Endothelial cell (in vitro differentiated cells): ENCODE results near the gene SMAD7. TPM values are rescaled to one million over a fixed set of nuclear protein-coding genes. Genes with fewer than 3 reads are reported as not detected.

Experiments
- DNase-seq: peaks from one replicate; pipeline ENCODE4 v3.0.0; 2021; ENCODE audit warnings: low spot score
- H3K27ac Mint-ChIP-seq: one replicate; pipeline ENCODE4 v1.8.0; 2021; ENCODE audit warnings: mixed read lengths, inconsistent platforms; ENCODE audit not compliant: unreplicated experiment
- H3K27me3 Mint-ChIP-seq: one replicate; pipeline ENCODE4 v1.8.0; 2021; ENCODE audit warnings: mild to moderate bottlenecking, moderate library complexity, mixed read lengths, inconsistent platforms; ENCODE audit not compliant: unreplicated experiment
- H3K36me3 Mint-ChIP-seq: one replicate; pipeline ENCODE4 v1.8.0; 2021; ENCODE audit warnings: mild to moderate bottlenecking, low read depth, mixed read lengths, inconsistent platforms; ENCODE audit not compliant: unreplicated experiment
- H3K4me1 Mint-ChIP-seq: one replicate; pipeline ENCODE4 v1.8.0; 2021; ENCODE audit warnings: mild to moderate bottlenecking, mixed read lengths, inconsistent platforms; ENCODE audit not compliant: unreplicated experiment
- H3K4me3 Mint-ChIP-seq: one replicate; pipeline ENCODE4 v1.8.0; 2021; ENCODE audit warnings: mild to moderate bottlenecking, mixed read lengths, inconsistent platforms; ENCODE audit not compliant: unreplicated experiment
- H3K9me3 Mint-ChIP-seq: one replicate; pipeline ENCODE4 v1.8.0; 2021; ENCODE audit warnings: mixed read lengths, inconsistent platforms; ENCODE audit not compliant: unreplicated experiment
- CTCF ChIP-seq: fragments of 200-600 bp; sonication (generic); IDR thresholded peaks from one replicate; pipeline ENCODE4 v1.5.0; 2021; ENCODE audit warnings: antibody characterized with exemption; ENCODE audit not compliant: unreplicated experiment
- total RNA-seq: library from RNA; stranded (reverse); fragmentation: NEBNext Ultra II Directional; extraction: Animal tissue kit (Norgen Biotek cat#: 25700); gene quantifications from one replicate; pipeline ENCODE4 v1.2.1, GENCODE V29; 2021; ENCODE audit not compliant: unreplicated experiment

The SMAD7 gene
- total RNA-seq, 1 donor from 2014 or later: 30.1 TPM

GRCh38 chr18:48919547-48919946 is 31.2 kb downstream of the SMAD7 start:
- peaks cover 11% of the 10 kb centered on the region for H3K4me1 Mint-ChIP-seq

GRCh38 chr18:48918660-48919456 is 31.9 kb downstream of the SMAD7 start:
- H3K9me3 Mint-ChIP-seq: no peaks in the 10 kb centered on the region
- no peak for DNase-seq
- H3K4me1 Mint-ChIP-seq: peaks cover 7% of the 10 kb centered on the region
- no peak overlapping the region for H3K27ac Mint-ChIP-seq
- peaks cover 11% of the 10 kb centered on the region for H3K27me3 Mint-ChIP-seq
- H3K36me3 Mint-ChIP-seq: peaks cover 17% of the 10 kb centered on the region
- no peak for TF ChIP-seq CTCF
- no peak overlapping the region for H3K4me3 Mint-ChIP-seq

More at GRCh38 chr18:48919547-48919946, 31.2 kb downstream of the SMAD7 start:
- Mint-ChIP-seq H3K9me3 (no peaks in the 10 kb centered on the region), H3K27me3 (peaks cover 11% of the 10 kb centered on the region), H3K4me3 (no peak overlapping the region), H3K36me3 (peaks cover 19% of the 10 kb centered on the region), H3K27ac (no peak overlapping the region)
- TF ChIP-seq CTCF: no peak
- no peak for DNase-seq

GRCh38 chr18:48917579-48918517 is 32.9 kb downstream of the SMAD7 start:
- H3K9me3 Mint-ChIP-seq: no peaks in the 10 kb centered on the region
- no peak overlapping the region for H3K4me3 Mint-ChIP-seq
- H3K36me3 Mint-ChIP-seq: peaks cover 13% of the 10 kb centered on the region
- no peak for TF ChIP-seq CTCF
- no peak for DNase-seq
- H3K4me1 Mint-ChIP-seq: peaks cover 2% of the 10 kb centered on the region
- peaks cover 9% of the 10 kb centered on the region for H3K27me3 Mint-ChIP-seq
- H3K27ac Mint-ChIP-seq: no peak overlapping the region

- Mint-ChIP-seq H3K27me3 (peaks cover 7% of the 10 kb centered on the region), H3K4me1 (peaks cover 2% of the 10 kb centered on the region), H3K27ac (no peak overlapping the region), H3K36me3 (peaks cover 10% of the 10 kb centered on the region), H3K9me3 (no peaks in the 10 kb centered on the region), H3K4me3 (no peak overlapping the region)
- DNase-seq: no peak
- TF ChIP-seq CTCF: no peak
Measured at GRCh38 chr18:48915626-48916425, 34.9 kb downstream of the SMAD7 start.
